Nephron progenitor cell (in vitro differentiated cells): ENCODE results near the gene SOWAHA.
"Not testable (repeated sequence)": the region's sequence is repeated elsewhere in the genome, so short reads cannot be mapped to it uniquely, and the experiment has no call there.

Experiments
- DNase-seq: peaks from one replicate; pipeline ENCODE4 v3.0.0; 2021
- H3K27ac Mint-ChIP-seq: 2 replicates; pipeline ENCODE4 v1.8.0; 2021; ENCODE audit warnings: mild to moderate bottlenecking, moderate library complexity, mixed read lengths
- H3K27me3 Mint-ChIP-seq: 2 replicates; pipeline ENCODE4 v1.8.0; 2021; ENCODE audit warnings: mild to moderate bottlenecking, low read depth, mixed read lengths; ENCODE audit not compliant: poor library complexity
- H3K36me3 Mint-ChIP-seq: 2 replicates; pipeline ENCODE4 v1.8.0; 2021; ENCODE audit warnings: low read depth, mixed read lengths
- H3K4me1 Mint-ChIP-seq: 2 replicates; pipeline ENCODE4 v1.8.0; 2021; ENCODE audit warnings: mixed read lengths
- H3K4me3 Mint-ChIP-seq: 2 replicates; pipeline ENCODE4 v1.8.0; 2021; ENCODE audit warnings: mild to moderate bottlenecking, moderate library complexity, mixed read lengths
- H3K9me3 Mint-ChIP-seq: 2 replicates; pipeline ENCODE4 v1.8.0; 2021; ENCODE audit warnings: mild to moderate bottlenecking, moderate library complexity, mixed read lengths
- CTCF ChIP-seq: fragments of 200-600 bp; sonication (generic); IDR thresholded peaks from 2 replicates; pipeline ENCODE4 v1.5.0; 2021; ENCODE audit warnings: antibody characterized with exemption

The SOWAHA gene

DNA sequence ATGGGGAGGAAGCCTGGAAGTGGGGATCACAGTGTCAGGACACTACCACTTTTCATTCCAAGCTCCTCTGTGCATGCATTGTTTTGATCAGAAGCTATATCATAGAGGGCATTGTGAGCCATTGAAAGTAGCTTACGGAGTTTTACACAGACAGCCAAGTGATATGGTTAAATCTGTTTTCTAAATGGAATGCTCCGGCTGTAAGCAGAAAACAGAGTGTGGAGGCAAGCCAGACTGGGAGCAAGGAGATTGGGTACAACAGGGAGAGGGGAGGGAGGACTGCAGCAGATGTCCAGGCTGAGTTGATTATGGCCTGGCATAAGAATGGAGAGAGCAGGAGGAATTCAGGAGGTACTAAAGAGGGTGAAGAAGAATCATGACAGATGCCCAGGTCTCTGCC, 15.5 kb upstream of the SOWAHA start:
- H3K4me1 Mint-ChIP-seq = peaks cover 15% of the 10 kb centered on the region
- peaks cover 53% of the 10 kb centered on the region for H3K27me3 Mint-ChIP-seq
- H3K4me3 Mint-ChIP-seq = no peak overlapping the region
- H3K36me3 Mint-ChIP-seq = no peaks in the 10 kb centered on the region
- H3K27ac Mint-ChIP-seq = no peak overlapping the region
- H3K9me3 Mint-ChIP-seq = no peaks in the 10 kb centered on the region
- DNase-seq = no peak
- TF ChIP-seq CTCF = no peak

DNA sequence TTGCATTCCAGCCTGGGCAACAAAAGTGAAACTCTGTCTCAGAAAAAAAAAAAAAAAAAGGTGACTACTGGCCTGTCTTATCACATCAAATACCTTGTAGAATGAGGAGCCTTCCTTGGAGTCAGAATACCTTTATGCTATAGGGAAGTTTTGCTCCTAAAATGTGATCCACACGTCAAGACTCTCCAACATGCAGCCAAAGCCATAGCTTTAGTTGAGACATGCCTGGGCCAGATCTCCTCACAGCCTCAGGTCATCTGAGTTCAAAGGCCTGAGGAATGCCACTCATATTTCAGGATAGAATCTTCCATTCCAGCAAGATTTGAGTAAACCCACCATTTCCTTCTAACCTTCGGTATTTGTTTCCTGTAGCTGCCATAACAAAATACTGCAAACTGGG, 13.7 kb upstream of the SOWAHA start:
- H3K27me3 Mint-ChIP-seq = peaks cover 54% of the 10 kb centered on the region
- no peak for TF ChIP-seq CTCF
- no peak overlapping the region for H3K4me3 Mint-ChIP-seq
- no peaks in the 10 kb centered on the region for H3K36me3 Mint-ChIP-seq
- DNase-seq = no peak
- peaks cover 5% of the 10 kb centered on the region for H3K9me3 Mint-ChIP-seq
- H3K4me1 Mint-ChIP-seq = peaks cover 15% of the 10 kb centered on the region
- no peak overlapping the region for H3K27ac Mint-ChIP-seq

DNA sequence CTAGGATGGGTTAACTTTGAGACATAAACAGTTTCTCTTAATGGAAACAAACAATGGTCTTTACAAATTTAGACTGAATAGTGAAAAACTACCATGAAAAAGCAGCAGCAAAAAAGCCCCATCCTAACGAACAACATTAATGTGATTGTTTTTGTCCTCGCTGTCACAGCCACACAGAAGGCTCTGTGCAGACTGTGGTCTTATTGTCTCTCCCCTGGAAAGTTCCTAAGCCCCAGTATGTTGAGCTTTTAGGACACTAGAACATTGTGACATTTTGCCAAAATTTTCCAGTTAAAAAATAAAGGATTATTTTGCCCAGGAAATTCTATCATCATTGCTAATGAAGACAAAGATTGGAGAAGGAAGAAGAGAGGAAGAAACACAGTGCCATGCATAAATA, 12.6 kb upstream of the SOWAHA start:
- DNase-seq = no peak
- no peaks in the 10 kb centered on the region for H3K36me3 Mint-ChIP-seq
- peaks cover 10% of the 10 kb centered on the region for H3K9me3 Mint-ChIP-seq
- H3K4me3 Mint-ChIP-seq = no peak overlapping the region
- no peak for TF ChIP-seq CTCF
- no peak overlapping the region for H3K27ac Mint-ChIP-seq
- peaks cover 15% of the 10 kb centered on the region for H3K4me1 Mint-ChIP-seq
- H3K27me3 Mint-ChIP-seq = peaks cover 47% of the 10 kb centered on the region

DNA sequence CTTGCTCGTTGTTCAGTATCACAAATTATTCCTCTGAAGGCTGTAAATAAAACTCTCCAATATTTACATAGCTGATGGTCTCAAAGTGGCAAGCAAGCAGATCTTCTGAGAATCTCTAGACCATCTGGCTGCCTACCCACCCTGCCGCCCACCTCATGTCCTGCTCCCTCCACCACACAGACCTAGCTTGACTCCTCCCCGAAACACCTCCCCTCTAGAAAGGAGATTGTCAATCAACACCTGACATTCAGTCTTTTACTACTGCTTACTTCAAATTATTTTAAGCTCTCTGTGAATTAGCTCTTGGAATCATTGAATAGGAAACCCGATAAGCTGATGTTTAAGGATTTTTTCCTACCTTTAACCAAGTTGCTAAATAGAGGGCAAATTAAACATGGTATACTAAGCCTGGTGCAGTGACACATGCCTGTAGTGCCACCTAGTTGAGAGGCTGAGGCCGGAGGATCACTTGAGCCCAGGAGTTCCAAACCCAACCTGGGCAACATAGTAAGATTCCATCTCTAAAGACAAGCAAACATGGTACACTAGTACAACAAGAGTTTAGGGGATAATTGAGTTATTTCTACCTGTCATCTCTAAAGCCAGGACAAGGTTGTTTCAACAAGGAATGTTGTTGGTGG, 10.9 kb upstream of the SOWAHA start:
- Mint-ChIP-seq H3K36me3 (no peaks in the 10 kb centered on the region), H3K4me1 (peaks cover 19% of the 10 kb centered on the region), H3K4me3 (no peak overlapping the region), H3K27ac (no peak overlapping the region), H3K27me3 (peaks cover 42% of the 10 kb centered on the region), H3K9me3 (peaks cover 10% of the 10 kb centered on the region)
- TF ChIP-seq CTCF = no peak
- DNase-seq = no peak

DNA sequence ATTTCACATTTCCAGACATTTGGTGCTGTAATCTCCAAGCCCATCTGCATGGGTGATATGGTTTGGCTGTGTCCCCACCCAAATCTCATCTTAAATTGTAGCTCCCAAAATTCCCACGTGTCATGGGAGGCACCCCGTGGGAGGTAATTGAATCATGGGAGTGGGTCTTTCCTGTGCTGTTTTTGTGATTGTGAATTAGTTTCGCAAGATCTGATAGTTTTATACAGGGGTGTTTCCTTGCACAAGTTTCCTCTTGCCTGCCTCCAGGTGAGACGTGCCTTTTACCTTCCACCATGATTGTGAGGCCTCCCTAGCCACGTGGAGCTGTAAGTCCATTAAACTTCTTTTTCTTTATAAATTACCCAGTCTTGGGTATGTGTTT, 10.4 kb upstream of the SOWAHA start:
- H3K36me3 Mint-ChIP-seq, DNase-seq, H3K27ac Mint-ChIP-seq, H3K4me3 Mint-ChIP-seq, H3K9me3 Mint-ChIP-seq: not testable (repeated sequence)
- peaks cover 41% of the 10 kb centered on the region for H3K27me3 Mint-ChIP-seq
- peaks cover 24% of the 10 kb centered on the region for H3K4me1 Mint-ChIP-seq

DNA sequence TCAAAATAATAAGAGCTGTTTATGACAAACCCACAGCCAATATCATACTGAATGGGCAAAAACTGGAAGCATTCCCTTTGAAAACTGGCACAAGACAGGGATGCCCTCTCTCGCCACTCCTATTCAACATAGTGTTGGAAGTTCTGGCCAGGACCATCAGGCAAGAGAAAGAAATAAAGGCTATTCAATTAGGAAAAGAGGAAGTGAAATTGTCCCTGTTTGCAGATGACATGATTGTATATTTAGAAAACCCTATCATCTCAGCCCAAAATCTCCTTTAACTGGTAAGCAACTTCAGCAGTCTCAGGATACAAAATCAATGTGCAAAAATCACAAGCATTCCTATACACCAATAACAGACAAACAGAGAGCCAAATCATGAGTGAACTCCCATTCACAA, 8.9 kb upstream of the SOWAHA start:
- H3K27ac Mint-ChIP-seq, H3K36me3 Mint-ChIP-seq, H3K9me3 Mint-ChIP-seq, DNase-seq, H3K4me3 Mint-ChIP-seq: not testable (repeated sequence)
- peaks cover 46% of the 10 kb centered on the region for H3K27me3 Mint-ChIP-seq
- peaks cover 24% of the 10 kb centered on the region for H3K4me1 Mint-ChIP-seq

DNA sequence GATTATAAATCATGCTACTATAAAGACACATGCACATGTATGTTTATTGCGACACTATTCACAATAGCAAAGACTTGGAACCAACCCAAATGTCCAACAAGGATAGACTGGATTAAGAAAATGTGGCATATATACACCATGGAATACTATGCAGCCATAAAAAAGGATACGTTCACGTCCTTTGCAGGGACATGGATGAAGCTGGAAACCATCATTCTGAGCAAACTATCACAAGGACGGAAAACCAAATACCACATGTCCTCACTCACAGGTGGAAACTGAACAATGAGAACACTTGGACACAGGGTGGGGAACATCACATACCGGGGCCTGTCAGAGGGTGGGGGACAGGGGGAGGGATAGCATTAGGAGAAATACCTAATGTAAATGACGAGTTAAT, 7.2 kb upstream of the SOWAHA start:
- H3K27ac Mint-ChIP-seq, H3K36me3 Mint-ChIP-seq, H3K9me3 Mint-ChIP-seq, H3K4me3 Mint-ChIP-seq, DNase-seq: not testable (repeated sequence)
- Mint-ChIP-seq H3K27me3 (peaks cover 51% of the 10 kb centered on the region), H3K4me1 (peaks cover 19% of the 10 kb centered on the region)

DNA sequence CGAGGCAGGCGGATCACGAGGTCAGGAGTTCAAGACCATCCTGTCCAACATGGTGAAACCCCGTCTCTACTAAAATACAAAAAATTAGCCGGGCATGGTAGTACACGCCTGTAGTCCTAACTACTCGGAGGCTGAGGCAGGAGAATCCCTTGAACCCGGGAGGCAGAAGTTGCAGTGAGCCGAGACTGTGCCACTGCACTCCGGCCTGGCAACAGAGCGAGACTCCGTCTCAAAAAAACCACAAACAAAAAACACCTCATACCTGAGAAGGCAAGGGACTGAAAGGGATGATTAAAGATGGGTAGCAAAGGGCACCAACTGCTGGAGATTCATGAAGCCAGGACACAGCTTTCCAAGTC, 6.3 kb upstream of the SOWAHA start:
- Mint-ChIP-seq H3K4me1 (peaks cover 13% of the 10 kb centered on the region), H3K27me3 (peaks cover 60% of the 10 kb centered on the region)
- H3K36me3 Mint-ChIP-seq, H3K4me3 Mint-ChIP-seq, DNase-seq, H3K9me3 Mint-ChIP-seq, H3K27ac Mint-ChIP-seq: not testable (repeated sequence)
